KG1 (cell line): Measurements from ENCODE around the gene POU2AF3.

Experiments
- DNase-seq: peaks from one replicate; lab custom pipeline; 2025; lab: John Stamatoyannopoulos, UW

The POU2AF3 gene

GRCh38 chr11:111329306-111330204 is 31.2 kb downstream of the POU2AF3 start:
- DNase-seq = no peak

DNA sequence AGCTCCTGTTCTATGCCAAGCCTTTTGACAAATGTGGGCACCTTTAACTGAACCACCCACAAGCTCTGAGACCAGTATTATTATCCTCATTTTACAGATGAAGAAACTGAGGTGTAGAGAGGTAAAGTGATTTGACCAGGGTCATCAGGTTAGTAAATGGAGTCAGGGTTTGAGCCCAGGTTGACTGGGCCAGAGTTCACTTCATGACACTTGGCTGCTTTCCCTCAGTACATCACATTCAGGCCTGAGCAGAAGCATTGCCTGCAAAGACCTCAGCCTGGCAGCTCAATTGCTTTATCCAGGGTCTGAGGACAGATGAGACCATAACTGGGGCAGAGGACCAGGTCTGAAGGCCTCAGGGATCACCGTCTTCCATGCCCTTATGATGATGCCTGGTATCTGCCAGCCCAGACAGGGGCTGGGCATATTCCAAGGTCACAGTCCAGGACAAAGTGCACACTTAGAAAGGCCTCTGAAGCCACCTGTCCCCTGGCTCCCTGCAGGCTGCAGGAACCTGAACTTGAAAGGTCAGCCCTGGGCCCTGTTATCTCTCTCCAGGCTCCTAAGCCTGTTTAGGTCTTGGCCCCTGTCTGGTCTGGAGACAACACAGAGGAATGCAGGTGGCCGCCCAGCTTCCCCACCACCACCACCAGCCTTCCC is 32.0 kb downstream of the POU2AF3 start:
- DNase-seq = no peak

DNA sequence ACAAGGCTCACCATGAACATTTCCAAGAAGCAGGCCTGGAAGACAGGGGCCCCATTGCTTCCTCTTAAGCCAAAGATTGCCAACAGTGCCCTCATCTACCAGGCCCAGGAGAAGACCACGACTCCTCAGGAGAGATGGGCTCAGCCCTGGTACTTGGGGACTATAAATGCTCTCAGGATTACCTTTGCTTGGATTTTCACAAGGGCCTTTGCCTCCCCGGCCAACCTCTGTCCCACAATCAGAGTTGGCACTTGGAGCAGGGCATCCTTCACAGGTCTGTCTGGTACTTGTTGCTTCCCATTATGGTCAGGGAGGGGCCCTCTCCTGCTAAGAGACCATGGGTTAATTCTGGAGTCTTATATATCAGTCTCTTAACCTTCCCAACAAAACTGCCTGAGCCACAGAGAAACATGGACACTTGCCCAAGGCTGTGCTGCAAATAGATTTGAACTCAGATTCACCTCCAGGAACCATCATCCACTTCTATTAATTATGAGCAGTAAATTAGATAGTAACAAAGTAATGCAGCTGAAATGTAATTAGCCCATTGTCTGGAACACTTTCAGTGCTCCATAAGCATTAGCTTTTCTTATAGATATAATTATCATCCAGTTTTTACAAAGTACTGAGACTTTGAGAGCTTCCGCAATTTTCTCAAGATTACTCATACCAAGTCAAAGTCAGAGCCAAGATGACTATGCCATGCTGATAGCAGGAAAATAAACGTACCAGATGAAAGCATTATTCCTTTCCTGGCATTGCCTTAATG is 33.5 kb downstream of the POU2AF3 start:
- DNase-seq = no peak

DNA sequence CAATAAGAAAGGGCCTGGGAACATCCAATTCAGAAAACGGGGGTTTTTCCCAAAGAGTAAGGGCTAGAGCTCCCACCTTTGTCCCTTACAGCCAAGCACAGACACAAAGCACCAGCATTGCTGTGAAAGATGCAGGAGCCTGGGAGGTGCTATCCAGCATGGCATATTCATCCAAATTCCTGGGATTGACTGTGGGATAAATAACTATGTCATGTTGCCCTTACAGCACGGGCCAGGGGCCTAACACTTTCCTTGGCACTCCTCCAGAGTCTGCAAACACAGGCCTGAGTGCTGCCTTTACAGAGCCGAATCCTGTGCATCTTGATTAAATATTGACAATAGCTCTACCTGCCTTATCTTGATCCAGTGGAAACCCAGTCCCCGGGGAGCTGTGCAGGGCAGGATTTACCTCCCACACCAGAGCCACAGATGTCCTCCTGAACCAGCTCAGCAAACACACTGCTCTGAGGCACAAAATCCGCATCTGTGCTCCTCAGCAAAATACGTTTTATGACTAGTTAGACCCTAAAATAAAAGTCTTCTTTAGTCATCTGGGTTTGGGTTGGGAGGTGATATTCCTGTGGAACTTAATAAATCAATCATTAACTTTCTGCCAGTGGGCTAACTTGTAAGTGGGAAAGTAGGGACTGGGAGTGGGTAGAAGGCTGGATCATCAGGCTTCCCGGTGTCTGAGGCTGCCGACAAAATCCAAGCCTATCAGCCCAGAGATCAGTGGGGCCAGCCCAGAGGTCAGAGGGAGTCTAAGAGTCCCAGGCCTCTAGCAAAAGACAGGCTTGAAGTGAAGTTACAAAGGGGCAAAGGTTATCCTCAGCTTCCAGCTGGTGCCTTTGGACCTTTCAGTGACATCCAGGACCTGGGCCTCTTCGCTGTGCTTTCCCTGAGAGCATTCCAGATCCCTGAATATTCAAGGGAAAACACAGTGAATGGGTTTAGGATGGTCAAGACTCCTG is 36.5 kb downstream of the POU2AF3 start:
- DNase-seq = no peak

GRCh38 chr11:111335549-111335948 is 37.2 kb downstream of the POU2AF3 start:
- DNase-seq = no peak

- DNase-seq = no peak
These were observed 37.7 kb downstream of the POU2AF3 start for GRCh38 chr11:111336062-111336461.

- DNase-seq = no peak
These were observed 38.4 kb downstream of the POU2AF3 start for GRCh38 chr11:111336582-111337256.

GRCh38 chr11:111339758-111340388 is 41.5 kb downstream of the POU2AF3 start:
- no peak for DNase-seq

GRCh38 chr11:111342329-111342728 is 44.0 kb downstream of the POU2AF3 start:
- DNase-seq = no peak

GRCh38 chr11:111344032-111344431 is 45.7 kb downstream of the POU2AF3 start:
- no peak for DNase-seq

DNA sequence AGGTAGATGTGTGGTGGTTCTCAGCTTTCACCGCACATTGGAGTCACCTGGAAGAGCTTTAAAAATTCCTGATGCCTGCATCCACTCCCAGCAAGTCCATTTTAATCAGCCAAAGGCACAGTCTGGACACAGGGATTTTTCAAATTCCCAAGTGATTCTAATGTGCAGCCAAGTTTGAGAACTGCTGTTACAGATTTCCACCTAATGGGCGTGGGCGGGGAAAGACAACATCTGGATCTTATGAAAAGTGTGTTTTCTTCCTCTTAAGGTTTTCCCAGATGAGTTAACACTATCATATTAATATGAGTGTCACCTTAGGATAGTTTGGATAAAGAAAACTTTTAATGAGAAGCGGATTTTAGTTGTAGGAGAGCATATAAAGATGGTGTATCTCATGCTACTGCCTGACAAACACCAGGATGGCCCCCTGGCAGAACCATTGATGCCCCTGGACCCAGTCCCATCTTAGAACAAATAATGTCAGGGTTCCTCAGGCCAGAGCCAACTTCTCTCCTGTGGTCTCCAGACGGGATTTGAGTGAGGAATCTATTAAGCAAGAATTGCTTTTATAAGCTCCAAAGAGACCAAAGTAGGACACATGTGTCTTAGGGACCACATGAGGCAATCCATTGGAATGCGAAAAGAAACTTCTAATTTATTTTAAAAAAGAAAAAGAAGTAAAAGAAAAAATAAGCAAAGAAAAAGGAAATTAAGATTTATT is 48.8 kb downstream of the POU2AF3 start:
- DNase-seq = no peak

DNA sequence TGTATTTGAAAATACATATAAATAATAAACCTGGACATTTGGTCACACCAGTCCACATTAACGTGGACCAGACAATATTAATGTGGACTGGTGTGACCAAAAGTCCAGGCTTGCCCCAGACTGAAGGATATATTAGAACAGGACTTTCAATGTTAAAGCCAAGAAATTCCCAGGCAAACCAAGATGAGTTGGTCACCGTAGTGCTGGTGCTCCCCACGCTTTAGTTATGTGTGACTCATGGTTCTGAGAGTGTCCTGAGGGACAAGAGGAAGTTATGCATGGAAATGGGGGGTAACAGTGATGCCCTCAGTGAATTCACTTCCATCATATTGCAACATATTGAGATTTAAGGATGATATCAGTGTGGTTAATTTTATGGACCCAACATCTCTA is 49.4 kb downstream of the POU2AF3 start:
- DNase-seq = no peak

DNA sequence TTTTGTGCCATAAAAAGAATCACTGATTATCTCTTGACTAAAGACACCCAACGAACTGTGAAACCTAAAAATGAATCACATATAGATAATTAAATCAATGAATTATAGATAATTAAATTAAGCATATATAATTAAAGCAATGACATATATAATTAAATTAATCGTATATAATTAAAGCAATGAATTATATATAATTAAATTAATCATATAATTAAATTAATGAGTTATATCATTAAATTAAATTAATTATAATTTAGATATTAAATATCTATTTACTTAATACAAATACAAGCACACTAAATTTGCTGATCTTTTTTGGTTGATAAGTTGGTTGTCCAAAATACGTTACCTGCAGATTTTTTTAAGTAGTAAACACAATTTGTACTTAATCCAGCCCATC is 49.8 kb downstream of the POU2AF3 start:
- DNase-seq = no peak

GRCh38 chr11:111349191-111349695 is 50.9 kb downstream of the POU2AF3 start:
- DNase-seq = no peak

- DNase-seq = no peak
These were observed 52.5 kb downstream of the POU2AF3 start for GRCh38 chr11:111350811-111351210.

DNA sequence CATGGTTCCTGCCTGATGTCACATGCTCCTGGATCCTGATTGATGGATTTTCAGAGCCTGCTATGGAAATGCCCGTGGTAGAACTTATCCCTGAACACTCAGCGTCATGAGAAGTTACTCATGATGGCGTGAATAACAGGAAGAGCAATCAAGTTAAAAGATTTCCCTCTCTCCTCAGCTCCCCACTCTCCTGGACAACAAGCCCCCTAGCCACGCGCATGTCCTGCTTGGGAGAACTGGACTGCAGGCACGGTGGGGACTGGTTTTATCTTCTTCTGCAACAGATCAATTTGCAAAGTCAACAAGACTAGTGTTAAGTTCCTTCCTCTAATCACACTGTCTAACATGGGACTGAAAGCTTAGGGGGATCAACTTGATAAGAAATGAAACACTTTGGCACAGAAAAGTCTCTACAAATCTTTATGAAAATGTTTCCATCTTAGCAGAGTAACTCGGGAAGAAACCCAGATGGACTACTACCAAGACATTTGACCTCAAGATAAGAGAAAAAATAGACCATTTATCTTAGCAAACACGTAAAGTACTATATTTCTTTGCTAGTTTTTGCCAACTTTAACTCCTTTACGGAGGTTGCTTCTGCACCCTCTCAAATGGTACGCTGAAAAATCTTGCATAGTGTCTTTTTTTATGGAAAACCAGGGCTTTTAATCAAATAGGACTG is 53.2 kb downstream of the POU2AF3 start:
- DNase-seq = no peak

DNA sequence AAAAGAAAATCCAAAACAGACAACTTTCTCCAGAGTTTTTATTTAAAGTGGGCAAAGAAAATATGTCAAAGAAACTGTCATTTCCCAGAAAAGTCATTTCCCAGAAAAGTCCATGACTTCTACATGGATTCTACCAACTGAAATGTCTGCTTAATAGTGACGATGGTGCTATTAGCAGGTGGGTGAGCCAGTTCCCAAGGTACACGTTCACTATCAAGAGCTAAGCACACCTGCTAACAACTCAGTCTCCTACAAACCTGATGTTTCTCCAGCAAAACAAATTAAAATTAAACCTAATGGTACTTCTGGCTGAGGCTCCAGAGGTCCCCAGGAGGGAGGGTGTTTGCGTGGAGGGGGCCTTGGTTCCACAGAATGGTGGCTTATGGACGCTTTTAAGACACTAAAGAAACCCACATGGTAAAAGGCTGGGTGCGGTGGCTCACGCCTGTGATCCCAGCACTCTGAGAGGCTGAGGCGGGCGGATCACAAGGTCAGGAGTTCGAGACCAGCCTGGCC is 53.9 kb downstream of the POU2AF3 start:
- DNase-seq = no peak

- DNase-seq = no peak
These were observed 54.8 kb downstream of the POU2AF3 start for GRCh38 chr11:111352935-111353710.
